HG03565 (cell line): ENCODE measurements around the gene MVB12B.

Source experiments
- ATAC-seq: cut with Tn5 transposase; IDR thresholded peaks from one replicate; pipeline ENCODE4 v1.9.1; 2021; ENCODE audit warnings: mild to moderate bottlenecking, moderate library complexity; ENCODE audit not compliant: unreplicated experiment

MVB12B gene

DNA sequence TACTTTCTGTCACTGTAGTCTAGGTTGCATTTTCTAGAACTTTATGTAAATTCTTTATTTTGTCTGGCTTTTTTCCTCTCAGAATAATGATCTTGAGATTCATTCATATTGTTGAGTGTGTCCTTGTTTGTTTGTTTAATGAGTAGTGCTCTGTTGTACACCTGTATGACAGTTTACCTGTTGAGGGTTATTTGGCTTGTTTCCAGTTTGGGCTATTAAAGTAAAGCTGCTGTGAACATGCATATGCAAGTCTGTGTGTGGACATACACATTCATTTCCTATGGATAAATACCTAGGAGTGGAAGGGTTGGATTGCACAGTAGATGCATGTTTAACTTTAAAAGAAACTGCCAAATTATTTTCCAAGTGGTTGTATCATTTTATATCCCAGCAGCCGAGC, 30.4 kb downstream of the MVB12B start:
- ATAC-seq: no peak

DNA sequence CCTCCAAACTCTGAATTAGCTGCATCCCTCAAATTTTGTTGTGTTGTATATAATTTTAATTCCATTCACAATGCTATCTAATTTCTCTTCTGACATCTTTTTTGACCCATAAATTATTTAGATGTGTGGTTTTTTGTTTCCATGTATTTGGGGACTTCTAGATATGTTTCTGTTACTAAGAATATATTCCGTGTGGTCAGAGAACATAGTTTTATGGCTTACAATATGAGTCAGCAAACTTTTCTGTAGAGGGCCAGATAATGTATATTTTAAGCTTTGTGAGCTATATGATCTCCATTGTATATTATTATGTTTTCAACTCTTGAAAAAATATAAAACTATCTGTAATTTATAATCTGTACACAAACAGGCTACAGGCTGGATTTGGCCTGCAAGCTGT, 33.4 kb downstream of the MVB12B start:
- ATAC-seq: no peak

DNA sequence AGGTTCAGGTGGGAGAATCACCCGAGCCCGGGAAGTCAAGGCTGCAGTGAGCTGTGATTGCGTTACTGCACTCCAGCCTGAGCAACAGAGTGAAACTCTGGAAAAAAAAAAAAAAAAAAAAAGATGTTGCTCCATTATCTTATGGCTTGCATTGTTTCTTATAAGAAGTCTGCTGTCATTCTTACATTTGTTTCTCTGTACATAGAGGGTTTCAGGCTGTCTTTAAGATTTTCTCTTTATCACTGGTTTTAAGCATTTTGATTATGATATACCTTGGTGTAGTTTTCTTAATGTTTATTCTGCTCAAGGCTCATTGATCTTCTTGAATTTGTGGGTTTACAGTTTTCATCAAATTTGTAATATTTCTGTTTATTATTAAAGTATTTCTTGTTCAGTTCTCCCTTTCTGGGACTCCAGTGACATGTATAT, 35.2 kb downstream of the MVB12B start:
- no peak for ATAC-seq

DNA sequence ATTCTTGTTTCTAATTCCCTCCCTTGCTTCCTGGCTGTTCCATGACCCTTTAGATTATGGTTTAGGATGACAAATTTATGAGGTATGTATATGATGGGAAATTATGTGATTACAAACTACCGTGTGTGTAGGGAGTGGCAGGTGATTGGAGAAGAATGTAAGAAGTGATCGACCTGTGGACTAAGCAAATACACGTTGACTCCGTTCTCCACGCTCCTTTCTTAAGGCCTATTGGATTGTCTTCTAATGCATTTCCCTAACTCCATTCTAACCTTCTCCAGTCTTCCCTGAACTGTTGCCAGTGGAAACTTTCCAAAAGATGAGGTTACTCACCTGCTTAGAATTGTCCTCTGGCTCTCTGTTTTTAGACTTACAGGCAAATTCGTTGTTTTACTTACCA, 36.6 kb downstream of the MVB12B start:
- no peak for ATAC-seq

DNA sequence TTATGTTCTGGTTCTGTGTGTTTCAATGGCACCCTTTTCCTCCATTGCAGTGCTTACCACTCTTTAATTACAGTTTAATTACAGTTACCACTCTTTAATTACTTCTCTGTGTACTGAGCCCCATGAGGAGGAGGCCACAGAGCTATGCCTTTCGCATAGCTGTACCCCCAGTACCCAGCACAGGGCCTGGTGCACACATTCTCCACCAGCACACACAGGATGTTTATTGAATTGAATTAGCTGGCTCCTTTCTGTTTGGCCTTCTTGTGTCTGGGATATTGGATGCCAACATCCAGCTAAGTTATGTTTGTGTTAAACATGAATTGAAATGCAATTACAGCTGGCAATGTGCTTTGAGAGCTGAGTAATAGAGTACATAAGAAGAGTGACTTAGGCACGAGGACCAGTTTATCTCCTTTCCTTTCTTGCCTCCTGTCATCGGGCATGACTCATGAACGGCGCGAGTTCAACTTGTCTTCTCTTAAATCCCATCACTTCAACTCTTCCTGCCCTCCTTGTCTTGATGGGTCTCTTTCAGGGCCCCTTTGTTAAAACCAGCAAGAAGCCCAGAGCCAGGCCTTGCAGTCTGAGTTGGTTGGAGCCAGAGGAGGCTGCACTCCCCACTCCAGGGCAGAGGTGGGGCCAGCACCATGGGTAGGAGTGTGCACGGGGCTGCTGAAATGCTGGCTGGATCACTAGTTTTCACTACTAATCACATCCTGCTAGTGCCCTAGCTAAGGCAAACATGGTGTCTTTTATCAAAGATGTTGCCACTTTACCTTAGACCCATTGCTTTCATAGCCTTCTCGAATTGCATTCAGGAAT, 37.4 kb downstream of the MVB12B start:
- ATAC-seq: no peak

DNA sequence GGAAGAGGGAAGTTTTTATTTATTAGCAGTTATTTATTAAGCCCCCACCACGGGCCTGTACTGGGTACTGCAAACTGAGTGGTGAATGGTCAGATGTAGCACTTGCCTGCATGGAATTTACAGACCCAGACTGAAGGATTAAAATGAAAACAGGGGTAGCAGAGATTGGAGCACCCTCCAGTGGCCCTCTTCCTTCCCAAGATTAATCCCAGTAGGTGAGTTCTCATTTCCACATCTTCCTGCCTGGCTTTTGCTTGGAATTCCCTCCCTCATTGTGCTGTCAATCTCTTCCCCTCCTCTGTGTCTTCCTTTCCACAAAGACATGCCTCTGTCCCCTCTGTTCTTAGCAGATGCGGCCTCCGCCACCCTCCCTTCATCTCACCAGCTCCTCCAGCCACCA, 39.2 kb downstream of the MVB12B start:
- no peak for ATAC-seq

DNA sequence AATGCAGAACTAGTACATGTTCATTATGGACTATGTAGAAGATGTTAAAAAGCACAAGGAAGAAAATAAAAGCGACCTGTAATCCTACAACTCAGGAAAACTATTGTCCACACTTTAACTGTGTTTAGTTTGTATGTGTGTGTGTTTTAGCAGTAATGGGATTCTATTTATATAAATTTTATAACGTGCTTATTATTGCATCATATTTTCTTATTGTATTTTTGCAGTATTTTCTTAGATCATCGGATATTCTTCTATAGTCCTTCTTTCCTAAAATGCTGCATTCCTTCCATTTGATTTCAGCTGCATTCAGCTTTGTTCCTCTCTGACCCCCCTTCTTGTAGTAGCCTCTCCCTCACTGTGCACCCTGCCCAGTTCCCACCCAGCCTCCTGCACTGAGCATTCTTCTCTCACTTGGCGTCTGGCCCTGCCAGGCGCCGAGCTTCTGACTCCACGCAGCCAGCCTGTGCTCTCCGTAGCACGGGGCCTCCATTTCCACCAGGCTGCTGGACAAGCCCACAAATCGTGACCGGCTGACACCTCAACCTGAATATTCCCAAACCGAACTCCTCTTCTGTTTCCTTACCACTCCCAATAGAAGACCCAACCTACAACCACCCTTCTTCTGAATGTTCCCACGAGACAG, 39.9 kb downstream of the MVB12B start:
- no peak for ATAC-seq

DNA sequence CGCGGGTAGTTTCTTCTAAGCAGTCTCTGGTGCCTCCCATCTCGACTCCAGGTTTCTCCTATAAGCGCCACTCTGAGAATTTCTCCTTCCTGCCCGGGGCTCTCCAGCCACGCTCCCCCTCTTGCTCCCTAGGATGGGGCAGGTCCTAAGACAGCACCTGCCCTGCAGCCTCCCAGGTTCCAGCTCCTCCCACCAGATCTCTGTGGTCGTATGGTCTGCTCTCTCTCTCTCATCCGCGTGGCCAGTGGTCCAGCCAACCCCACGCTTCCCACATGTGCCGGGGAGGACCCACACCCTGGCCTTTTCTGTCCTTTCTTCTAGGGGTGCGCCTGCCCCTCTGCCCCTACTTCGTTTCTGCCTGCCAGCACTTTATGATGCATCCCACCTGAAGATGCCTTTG, 40.5 kb downstream of the MVB12B start:
- ATAC-seq: no peak

DNA sequence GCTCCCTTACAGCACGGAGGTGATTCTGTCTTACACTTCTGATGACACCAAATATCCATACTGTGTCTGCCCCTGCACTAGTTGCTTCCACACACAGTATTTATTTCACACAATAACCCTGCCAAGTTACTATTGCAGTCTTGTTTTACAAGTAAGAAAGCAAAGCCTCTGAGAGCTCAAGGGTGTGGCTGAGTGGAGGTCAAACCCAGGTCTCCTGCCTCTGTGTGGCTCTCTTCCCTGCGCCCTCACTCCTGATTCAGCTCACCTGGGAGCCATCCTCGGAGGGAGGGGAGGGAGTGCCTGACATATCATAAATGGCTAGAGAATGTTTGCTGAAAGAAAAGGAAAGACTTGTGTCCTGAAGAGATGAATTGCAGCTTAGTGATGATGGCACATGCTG, 41.0 kb downstream of the MVB12B start:
- ATAC-seq: no peak

DNA sequence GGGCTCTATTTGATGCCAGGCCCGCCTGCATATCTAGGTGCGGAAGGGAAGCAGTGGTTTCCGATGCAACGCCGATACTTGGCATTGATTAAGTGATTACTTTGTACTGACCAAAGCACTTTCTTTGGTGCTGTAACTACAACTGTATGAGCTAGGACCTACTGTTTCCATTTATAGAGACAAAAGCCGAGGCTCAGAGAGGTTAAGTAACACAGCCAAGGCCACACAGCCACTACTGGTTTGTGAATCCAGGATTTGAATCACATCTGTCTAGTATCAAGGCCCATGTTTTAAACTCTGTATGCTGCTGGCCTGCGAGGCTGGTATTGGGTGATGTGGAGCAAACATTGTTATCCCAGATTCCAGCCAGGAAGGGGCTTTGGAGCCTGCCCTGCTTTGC, 41.4 kb downstream of the MVB12B start:
- ATAC-seq: no peak

DNA sequence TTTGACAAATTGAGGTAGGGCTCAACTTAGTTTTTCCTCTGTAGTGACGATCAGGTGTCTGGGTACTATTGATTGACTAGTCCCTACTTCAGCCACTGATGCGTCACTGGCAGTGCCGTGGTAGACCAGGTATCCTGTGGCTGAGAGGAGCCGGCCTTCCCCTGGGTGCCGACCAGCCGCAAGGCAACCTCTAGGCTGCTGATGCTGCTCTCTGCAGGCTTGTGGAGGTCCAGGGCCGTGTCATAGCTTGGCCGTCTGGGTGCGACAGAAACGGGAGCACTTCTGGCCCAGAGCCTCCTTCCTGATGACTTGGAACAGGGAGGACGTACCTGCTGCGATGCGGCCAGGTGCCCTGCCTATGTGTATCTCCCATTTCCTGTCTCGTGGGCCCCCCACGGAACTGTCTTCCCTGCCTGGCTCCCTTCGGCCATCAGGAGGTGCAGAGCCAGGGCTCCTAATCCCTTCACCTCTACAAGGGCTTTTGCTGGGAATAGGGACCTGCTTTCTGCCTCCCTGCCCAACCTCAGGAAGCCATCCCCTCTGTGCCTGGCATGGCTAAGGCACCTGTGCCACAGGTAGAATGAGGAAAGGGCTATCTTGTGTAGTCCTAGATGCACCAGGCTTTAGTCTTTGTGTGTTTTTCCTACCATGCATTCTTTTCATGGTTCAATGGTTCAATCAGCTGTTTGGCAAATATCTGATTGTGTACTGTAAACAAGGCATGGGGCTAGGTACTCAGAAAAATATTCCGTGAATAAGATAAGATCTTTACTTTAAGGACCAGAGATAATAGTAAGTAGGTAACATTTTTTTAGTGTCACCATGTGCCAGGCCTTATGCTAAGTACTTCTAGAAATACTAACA, 44.6 kb downstream of the MVB12B start:
- no peak for ATAC-seq

DNA sequence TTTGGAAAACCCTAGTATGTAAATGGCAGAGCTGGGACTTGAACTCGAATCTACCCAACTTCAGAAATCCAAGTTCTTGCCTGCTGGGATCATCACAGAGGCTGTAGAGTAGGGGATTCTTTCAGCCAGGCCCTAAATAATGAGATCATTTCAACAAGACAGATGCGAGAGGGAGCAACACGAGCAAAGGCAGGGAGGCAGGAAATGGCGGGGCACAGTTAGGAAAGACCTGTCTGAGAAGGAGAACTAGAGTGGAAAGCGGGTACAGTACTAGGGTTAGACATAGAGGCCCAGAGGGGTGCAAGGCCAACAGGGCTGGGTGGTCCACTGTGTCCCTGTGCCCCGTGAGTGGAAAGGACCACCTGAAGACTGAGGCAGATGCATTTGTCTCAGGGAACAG, 46.1 kb downstream of the MVB12B start:
- no peak for ATAC-seq

DNA sequence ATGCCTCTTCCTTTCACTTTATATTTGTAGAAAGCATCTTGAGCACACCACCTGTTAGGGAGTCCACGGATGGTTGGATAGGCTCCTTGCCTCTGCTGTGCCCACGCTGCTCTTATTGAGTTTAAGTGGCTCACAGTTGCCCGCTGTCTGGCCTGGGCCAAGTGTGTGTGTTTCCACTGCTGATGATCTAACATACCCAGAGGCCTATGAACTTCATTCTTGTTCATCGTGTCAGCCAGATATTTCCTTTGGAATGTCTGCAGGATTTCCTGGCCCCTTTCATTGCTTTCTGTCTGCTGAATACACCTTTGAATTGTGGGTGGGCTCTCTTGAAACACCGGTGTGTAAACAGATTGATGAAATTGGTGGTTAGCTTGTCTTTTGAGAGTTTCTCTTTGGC, 46.6 kb downstream of the MVB12B start:
- no peak for ATAC-seq

DNA sequence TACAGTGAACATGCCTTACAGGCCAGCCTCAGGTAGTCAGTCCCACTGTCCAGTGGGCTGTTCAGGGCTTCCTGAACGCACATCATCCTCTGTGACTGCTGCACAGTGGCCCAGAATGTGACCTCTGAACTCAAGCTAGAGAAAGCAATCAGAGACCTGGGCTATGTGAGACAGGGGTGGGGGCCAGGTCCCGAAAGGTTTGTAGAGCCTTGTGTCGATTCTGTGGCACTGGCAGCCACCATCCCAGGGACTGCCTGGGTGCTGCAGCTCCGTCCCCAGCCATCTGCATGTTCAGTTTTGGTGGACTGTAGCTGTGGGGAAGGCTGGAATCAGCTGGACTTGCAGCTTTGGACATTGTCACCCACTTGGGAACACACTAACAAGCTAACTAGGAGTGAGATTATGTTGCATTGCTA, 47.7 kb downstream of the MVB12B start:
- ATAC-seq: no peak

DNA sequence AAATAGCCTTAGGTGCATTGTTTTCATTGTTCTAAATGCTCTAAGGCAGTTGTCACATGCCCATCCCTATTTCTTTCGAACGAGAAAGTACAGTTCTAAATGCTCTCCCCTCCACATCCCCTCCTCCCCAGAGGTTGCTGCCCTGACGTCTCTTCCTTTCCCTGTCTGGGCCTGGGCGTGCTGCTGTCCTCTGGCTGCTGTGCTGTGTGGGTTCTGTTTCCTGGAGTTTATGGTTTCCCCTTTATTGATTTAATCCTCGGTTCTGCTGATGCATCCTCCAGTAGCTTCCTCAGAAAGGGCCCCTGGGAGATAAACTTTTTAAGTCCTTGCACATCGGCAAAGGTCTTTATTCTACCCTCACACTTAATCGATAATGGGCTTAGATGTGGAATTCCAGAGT, 48.8 kb downstream of the MVB12B start:
- ATAC-seq: no peak

DNA sequence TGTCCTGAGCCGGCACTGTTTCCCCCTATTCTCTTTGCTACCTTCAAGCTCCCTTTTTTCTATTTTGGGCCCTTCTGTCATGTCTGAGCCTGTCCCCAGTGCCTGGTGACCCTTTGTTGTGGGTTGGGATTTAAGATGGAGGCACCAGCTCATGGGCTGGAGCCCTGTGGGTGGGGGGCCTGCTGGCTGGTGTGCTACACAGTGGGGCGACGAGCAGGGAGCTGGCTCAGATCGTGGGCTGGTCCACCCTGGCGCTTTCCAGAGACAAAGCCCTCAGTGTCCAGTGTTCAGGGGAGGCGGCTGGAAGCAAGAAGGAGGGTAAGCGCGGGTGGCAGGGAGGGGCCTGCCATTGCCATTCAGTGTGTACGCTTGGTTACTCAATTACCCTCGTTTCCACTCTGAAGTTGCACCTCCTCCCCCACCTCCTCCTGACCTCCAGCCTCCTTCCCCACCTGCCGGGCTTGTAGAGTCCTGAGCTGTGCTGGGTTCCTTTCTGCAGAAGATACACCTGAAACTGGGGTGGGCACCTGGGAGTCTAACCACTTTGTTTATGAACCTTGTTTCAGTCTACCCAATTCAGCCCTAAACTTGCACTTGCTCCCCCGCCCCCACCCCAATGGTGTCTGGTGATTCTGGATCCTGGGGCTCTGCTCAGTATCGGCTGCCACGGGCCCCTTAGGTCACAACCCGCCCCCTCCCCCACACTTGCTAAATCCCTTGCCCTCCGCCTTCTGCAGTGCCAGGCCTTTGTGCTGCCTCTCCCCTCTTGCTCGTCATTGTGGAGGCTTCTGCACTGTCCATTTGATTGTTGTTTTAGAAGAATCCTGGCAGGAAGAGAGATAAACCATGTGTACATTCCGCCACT, 49.9 kb downstream of the MVB12B start:
- ATAC-seq: no peak

DNA sequence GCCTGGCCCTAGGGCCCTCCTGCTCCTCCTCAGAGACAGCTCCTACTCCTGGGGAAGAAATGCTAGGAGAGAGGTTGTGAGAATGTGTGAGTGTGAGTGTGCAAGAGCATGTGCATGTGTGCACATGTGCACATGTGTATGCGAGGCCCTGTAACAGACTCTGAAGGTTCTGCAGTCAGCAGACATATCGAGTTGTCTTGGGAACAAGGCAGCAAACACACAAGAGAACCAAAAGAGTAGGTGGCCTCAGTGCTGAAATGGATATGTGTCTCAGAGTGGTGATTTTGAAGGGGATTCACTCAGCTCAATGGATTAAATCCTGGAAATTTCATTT, 50.5 kb downstream of the MVB12B start:
- ATAC-seq: no peak

DNA sequence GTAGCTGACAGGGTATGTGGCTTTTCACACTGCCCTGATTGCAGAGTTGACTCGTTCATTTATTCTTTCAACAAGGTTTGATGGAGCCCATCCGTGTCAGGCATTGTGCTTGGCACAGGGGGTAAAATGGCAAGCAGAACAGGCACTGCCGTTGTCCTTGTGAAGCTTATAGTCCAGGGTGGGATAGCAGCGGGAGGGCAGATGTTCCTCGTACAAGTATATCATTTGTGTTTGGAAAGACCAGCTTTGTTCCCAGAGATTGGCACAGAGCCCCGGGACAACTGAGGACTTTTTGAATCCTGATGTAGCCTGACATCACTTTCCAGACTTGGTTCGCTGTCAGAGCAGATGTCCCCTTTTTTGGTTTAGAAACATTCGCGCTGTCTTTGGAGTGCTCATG, 50.9 kb downstream of the MVB12B start:
- ATAC-seq: no peak

DNA sequence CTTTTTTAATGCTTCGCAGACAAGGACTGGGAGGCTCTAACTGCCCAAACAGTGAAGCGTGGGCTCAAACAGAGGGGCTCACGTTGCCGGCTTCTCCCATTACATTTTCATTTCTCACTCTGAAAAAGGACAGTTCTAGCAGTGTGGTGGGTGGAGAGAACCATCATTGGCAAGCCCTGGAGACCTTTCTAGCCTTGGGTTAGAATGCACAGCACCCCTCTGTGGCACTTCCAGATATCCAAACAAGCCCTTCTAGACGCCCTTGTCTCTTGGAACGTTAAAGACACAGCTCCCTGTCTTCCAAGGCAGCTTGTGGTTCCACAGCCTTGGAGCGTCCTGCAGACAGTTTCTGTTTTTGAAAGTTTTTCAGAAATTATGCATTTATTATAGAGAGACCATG, 52.1 kb downstream of the MVB12B start:
- ATAC-seq: no peak

DNA sequence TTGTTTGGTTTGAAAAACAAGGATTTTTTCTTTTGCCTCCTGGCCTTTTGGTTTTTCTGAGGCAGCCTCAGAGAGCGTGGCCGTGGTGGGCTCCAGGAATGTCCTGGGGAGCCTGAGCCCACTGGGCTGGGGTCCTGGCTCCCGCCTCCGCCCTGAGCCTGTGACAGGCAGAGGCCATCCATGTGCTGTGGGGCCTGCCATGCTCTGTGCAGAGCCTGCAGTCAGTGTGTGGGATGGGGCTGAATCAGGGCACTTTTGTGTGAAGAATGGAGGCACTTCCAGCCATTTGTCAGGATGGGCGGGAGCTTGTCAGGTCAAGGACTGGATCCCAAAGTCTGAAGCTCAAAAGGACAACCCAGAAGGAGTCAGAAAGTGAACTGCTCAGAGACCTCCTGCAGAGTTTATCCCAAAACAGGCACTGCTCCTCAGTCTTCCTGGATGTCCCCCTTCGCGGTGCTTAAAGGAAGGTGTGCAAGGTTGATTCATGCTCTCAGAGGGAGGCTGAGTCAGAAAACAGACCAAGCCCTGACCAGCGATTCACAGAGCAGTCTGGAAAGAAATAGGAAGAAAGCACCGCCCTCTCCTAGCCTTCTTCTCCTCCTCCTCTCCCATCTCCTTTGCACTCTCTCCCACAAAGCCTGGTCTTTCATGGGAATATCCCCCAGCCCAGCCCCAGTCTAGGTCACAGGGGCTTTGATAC, 53.2 kb downstream of the MVB12B start:
- no peak for ATAC-seq
